GM19328 (cell line): ENCODE data around the gene CTNND2.

Source experiments
- ATAC-seq: cut with Tn5 transposase; IDR thresholded peaks from one replicate; pipeline ENCODE4 v1.9.1; 2021; ENCODE audit warnings: mild to moderate bottlenecking, moderate library complexity; ENCODE audit not compliant: unreplicated experiment

CTNND2 gene

DNA sequence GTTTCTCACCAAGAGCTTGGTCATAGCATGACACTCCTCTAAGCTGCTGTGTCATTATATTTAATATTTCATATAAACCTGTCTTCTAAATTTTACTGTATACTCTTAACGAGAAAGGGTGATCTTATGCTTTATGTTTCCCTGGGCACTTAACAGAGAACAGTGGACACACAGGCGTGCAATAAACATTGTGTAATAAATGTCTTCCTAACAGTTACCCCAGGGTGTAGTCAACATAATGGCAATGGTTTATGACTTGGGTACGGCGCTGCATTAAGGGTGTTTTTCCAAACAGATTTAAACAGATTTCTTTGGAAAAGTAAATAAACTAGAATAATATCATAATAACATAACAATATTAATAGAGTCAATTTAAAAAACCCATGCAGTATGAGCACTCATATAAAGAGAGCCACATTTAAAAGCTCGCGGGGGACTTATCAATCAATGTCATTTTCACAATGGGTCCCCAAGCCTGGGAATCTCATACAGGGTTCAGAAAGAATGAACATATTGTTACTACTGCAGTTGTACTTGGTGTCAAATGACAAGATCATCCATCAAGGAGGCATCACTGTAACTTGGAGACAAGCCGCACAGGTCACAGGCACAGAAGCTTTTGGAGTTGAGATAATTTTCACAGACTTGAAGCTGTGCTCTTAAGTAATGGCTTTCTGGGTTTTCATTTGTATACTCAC is 376.4 kb downstream of the CTNND2 start:
- ATAC-seq: no peak

GRCh38 chr5:11525020-11525419 is 379.2 kb downstream of the CTNND2 start:
- no peak for ATAC-seq

DNA sequence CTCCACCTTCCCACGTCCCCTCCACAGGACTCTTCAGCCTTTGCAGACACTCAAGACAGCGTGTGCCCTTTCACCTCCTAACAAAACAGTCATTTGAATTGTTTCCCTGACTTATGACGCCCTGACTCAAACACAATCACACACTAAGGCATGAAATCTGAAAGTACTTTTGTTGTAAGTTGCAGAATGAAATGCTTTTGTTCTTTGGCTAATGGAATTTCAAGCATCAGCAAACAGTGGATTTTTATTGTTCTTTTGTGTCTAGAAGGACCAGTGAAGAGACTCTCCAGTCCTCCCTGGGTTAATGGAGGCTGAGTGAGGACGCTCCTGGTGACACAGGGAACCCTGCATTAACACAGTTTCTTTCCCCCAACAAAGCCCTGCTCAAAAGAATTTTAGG is 380.1 kb downstream of the CTNND2 start:
- ATAC-seq: no peak

GRCh38 chr5:11522796-11523195 is 381.4 kb downstream of the CTNND2 start:
- no peak for ATAC-seq

- ATAC-seq: no peak
Measured at GRCh38 chr5:11520241-11520930, 383.9 kb downstream of the CTNND2 start.

- no peak for ATAC-seq
Measured at GRCh38 chr5:11519236-11519635, 385.0 kb downstream of the CTNND2 start.

- ATAC-seq: no peak
Measured at GRCh38 chr5:11518676-11519075, 385.6 kb downstream of the CTNND2 start.

DNA sequence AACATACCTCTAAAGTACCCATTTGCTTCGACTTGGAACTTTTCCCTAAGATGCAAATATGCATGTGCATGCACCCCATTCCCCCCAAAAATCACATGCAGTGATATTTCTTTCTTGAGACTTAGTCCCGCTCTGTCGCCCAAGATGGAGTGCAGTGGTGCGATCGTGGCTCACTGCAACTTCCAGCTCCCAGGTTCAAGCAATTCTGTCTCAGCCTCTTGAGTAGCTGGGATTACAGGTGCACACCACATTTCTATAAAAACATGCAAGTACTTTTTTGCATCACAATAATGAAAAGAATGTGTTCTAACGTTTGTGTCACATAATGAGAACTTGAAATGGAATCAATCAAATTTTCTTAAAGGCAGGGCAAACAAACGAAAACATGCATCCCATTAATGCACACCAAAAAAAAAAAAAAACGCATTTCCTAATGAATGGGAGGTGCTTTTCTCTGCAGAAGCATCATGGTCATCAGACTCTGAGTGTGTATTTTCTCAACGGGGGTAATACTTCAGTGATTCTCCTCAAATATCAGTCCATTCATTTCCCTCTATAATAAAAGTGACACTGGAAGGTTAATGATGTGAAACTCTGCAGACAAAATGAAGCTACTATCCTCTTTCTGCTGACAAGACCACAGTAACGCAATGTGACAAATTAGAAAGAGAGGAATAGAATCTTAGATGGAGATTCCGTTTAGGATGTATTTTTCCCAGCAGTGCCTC is 389.4 kb downstream of the CTNND2 start:
- no peak for ATAC-seq

GRCh38 chr5:11511878-11512277 is 392.4 kb downstream of the CTNND2 start:
- no peak for ATAC-seq

DNA sequence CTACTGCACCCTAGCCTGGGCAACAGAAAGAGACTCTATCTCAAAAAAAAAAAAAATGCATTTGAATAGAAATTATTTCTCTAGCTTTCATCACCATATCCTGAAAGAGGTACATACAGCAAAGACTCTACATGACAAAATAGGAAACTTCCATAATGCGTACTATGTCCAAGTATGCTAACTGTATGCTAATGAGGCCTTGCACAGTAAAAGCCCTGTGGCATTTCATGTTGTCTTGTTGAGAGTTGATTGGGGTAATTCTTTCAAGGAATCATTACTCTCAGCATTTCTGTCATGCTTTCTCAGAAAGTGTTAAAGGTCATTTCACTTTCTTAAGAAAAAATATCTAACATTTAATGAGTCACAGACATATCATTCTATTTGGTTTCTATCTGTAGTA is 393.4 kb downstream of the CTNND2 start:
- ATAC-seq: no peak

GRCh38 chr5:11509793-11510192 is 394.5 kb downstream of the CTNND2 start:
- no peak for ATAC-seq

DNA sequence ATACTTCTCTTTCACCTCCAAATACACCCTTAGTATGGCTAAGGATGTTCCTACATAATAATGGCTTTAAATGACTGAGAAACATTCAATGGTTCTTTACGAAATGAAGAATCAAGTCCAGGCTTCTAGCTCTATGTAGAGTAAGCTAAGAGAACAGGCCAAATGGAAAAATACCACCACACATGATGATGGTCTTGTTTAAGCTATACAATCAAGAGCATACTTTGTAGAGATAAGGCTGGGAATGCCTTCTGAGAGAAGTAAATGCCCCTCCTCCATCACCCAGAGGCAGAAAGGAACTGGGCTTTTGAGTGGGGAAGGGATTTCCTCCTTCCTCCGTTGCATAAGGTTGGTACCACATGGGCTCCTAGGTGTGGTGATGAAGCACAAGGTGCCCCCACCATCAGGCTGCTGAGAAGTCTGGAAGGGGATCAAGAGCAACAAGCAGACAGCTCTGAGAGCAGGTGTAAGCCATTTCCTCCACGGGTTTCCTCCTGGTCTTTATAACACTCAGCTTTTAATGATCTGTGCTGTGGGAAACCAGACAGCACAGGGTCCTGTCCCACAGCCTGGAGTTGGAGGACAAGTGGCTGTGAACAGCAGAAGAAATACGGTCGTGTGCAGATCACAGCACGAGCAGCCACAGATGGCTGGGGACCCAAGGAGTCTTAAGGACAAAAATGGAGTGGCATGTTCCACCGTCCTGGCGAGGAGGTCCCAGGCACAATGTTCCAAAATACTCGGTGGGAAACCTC is 396.9 kb downstream of the CTNND2 start:
- ATAC-seq: no peak

DNA sequence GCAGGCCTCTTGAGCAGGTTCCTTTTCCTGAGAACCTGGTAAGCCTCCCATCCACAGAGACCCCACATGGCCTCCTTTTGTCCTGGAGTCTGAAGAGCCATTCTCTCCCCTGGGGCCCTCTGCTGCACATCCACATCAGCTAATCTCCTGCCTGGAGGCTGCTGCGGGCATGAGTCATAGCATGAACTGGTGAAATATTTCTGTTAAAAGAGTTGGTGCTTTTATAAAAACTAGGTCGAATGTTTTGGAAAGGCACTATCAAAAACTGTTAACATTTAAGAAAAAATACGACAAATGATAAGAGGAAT is 399.4 kb downstream of the CTNND2 start:
- ATAC-seq: no peak

DNA sequence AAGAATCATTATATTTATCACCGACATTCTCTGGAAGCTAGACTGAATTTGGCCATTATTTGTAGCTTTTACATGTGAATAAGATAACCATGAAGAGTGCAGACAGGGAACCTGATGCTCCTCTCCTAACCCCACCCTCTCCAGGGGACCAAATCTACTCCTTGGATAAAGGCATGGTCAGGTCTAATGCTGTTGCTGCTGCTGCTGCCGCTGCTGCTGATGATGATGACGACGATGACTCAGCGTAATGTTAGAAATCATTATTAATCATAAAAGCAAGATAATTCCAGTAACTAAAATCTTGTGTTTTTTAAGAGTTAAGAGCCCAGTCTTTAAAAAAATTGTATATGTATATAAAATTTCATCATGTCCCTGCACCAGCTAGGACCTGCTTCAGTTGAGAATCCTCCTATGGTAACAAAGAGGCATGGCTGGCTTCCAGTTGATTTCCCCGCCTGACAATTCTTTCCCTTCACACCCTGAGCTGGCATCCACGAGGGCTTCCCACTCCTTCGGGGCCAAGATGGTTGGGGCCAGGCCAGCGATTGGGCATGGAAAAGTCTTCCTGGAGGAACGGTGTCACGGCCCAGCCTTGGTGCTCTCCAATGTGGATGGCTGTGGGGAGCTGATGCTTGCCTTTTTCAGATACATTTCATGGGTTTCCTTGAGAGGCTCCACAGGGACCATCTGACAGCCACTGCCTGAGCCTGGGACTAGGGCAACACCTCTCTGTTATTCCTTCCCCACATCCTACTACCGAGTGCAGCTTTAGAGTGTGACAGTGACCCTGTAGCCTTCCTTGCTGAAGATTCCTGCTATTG is 400.0 kb downstream of the CTNND2 start:
- ATAC-seq: no peak

DNA sequence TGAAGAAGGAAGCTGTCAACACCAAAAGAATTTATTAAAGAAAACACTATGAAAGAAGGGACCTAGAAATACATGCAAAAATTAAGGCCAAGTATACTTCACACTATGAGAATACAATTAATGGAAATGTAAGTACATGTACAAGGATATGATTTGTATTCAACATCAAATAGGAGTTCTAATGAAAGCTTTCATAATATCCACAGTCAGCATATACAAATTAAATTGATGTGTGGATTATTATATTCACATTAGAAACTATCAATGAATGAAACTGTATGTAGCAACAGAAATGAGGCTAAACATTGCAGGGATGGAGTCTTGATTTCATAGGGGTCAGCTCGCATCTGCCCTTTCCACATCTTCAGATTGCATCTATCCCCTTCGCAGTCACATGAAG is 401.5 kb downstream of the CTNND2 start:
- ATAC-seq: no peak

GRCh38 chr5:11497651-11498050 is 406.6 kb downstream of the CTNND2 start:
- ATAC-seq: no peak

- ATAC-seq: no peak
Measured at GRCh38 chr5:11496137-11496719, 408.0 kb downstream of the CTNND2 start.

DNA sequence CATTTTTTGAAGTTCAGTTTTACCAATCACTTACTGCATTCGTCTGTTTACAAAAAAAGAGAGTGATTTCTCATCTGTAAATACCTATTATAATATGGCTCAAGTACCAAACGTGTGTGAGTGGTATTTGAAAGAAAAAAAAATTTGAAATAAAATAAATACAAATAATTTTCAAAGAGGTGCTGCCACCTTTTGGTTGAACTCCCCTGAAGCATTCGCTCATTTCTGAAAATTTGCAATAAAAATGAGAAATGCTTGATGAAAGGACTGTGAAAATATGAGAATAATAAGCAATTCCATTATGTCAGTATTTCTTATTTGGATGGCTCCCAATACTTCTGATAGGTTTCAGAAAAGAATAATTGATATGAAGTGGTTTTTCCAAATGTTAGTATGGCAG is 409.9 kb downstream of the CTNND2 start:
- ATAC-seq: no peak

GRCh38 chr5:11491404-11492075 is 412.7 kb downstream of the CTNND2 start:
- no peak for ATAC-seq

DNA sequence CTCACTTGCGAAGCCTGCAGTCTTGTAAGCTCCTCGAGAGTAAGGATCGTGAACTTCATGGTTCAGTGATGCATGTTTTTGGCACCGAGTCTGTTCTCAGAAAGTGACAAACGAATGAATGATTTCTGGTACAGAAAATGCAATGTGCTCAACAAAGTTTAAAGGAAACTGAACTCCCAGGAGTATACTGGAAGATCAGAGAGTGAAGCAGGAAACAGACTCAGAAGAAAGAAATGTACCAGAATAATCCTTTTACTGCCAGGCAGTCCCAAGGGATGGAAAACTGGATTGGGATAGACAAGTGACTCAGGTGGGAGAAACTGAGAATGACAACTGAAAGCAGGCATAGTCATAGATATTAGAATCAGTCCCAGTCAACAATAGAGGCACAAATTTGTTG is 420.6 kb downstream of the CTNND2 start:
- no peak for ATAC-seq
